GM18502 (cell line): ENCODE measurements around the gene AKT1S1.
"Not testable (repeated sequence)": the region's sequence is repeated elsewhere in the genome, so short reads cannot be mapped to it uniquely, and the experiment has no call there.

Source experiments
- ATAC-seq: cut with Tn5 transposase; IDR thresholded peaks from one replicate; pipeline ENCODE4 v1.9.1; 2021; ENCODE audit warnings: mild to moderate bottlenecking; ENCODE audit not compliant: unreplicated experiment, poor library complexity

AKT1S1 gene

GRCh38 chr19:49877020-49877878 lies at the start of gene AKT1S1, which contains the start of gene TBC1D17:
Gene AKT1S1, minus strand, starts transcription at chr19:49877355. Its CDS starts 4,060 bp downstream, at chr19:49873295.
Gene TBC1D17, plus strand, starts transcription at chr19:49877702. Its CDS starts 22 bp downstream, at chr19:49877724.
- peak; percentile 54 for ATAC-seq

GRCh38 chr19:49926515-49926914 lies 49.4 kb upstream of the AKT1S1 start:
- no peak for ATAC-seq

- ATAC-seq, result no peak
Observed at GRCh38 chr19:49925486-49925885, 48.3 kb upstream of the AKT1S1 start.

GRCh38 chr19:49924881-49925210 lies 47.7 kb upstream of the AKT1S1 start:
- ATAC-seq, result not testable (repeated sequence)

DNA sequence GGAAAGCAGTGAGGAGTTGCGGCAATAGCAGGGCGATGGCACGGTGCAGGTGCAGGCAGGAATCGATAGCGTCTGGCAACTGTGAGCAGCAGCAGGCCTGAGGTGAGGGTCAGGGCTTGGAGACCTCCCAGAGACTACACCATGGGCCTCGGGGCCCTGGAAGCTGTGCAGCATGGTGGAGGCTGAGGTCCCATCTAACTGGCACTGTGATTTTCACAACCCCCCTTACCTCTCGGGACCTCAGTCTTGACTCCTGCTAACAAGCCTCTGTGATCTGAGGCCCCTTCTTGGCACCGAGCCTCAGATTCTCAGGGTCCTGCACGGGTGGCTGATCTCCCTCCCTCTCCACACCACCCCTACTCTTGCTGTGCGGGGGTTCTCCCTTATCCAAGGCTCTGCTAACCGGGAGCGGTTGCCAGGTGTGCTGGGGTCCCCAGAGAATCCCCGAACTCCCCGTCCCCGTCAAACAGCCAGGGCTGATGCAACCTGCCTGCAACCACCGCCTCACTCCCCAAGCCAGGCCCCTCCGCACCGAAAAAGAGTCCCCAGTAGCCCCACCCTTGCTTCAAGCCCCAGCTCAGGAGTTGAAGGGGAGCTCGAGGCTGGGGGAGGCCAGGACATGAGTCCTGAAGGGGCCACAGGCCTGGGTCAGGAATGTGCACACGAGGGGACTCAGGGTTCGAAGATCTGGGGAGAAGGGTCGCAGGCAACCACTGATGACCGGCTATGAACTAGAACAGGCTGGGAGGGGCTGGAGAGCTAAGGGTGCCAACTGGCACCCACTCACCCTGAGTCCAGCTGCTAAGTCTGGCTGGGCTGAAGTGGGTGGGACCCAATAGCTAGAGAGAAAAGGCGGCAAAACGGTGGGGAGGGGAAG lies 47.1 kb upstream of the AKT1S1 start:
- ATAC-seq, result no peak

- ATAC-seq, result no peak
Observed at GRCh38 chr19:49923055-49924003, 46.2 kb upstream of the AKT1S1 start.

GRCh38 chr19:49921871-49922795 lies 45.0 kb upstream of the AKT1S1 start:
- no peak for ATAC-seq

DNA sequence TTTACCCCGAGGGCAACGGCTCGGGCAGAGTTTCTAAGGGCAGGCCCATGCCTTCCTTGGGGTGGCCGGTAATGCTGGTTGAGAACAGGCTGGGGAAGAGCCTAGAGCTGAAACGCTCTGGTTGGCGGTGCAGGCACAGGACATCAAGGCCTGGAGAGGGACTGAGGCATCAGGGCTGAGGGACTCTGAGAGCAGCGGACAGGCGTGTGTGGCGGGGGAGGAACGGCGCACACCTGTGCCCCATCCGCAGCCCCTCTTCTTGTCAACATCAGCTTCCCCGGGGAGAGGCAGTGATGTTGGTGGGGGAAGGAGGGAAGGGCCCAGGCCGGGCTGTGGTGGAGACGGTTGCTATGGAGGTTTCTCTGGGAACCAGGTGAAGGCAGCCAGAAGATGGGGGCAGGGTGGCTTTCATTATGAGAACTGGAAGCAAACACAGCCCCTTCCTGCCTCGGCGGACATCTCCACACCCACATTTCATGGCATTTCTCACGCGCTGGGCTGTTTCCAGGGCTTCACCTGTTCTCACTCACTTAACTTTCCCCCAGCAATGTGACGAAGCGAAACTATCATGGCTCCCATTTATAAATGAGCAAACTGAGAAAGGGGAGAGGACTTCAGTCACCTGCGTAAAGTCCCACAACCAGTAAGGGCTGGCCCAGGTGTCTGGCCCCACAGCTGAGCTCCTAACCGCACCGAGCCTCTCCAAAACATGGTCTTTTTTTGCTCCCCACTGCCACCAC lies 43.6 kb upstream of the AKT1S1 start:
- no peak for ATAC-seq

DNA sequence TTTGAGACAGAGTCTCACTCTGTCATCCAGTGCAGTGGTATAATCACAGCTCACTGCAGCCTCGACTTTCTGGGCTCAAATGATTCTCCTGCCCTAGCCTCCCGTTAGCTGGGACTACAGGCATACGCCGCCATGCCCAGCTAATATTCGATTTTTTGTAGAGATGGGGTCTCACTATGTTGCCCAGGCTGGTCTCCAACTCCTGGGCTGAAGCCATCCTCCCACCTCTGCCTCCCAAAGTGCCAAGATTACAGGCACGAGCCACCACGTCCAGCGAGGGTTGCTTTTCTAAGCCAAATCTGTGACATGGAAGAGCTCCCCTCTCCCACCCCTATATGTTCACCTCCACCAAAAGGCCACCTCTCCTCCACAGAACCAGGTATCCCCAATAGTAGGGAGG lies 40.9 kb upstream of the AKT1S1 start:
- no peak for ATAC-seq

- ATAC-seq, result no peak
Observed at GRCh38 chr19:49916839-49917733, 39.9 kb upstream of the AKT1S1 start.

- ATAC-seq, result no peak
Observed at GRCh38 chr19:49915271-49915670, 38.1 kb upstream of the AKT1S1 start.

GRCh38 chr19:49913720-49914119 lies 36.6 kb upstream of the AKT1S1 start:
- ATAC-seq, result no peak

- no peak for ATAC-seq
Observed at GRCh38 chr19:49912965-49913685, 36.0 kb upstream of the AKT1S1 start.

DNA sequence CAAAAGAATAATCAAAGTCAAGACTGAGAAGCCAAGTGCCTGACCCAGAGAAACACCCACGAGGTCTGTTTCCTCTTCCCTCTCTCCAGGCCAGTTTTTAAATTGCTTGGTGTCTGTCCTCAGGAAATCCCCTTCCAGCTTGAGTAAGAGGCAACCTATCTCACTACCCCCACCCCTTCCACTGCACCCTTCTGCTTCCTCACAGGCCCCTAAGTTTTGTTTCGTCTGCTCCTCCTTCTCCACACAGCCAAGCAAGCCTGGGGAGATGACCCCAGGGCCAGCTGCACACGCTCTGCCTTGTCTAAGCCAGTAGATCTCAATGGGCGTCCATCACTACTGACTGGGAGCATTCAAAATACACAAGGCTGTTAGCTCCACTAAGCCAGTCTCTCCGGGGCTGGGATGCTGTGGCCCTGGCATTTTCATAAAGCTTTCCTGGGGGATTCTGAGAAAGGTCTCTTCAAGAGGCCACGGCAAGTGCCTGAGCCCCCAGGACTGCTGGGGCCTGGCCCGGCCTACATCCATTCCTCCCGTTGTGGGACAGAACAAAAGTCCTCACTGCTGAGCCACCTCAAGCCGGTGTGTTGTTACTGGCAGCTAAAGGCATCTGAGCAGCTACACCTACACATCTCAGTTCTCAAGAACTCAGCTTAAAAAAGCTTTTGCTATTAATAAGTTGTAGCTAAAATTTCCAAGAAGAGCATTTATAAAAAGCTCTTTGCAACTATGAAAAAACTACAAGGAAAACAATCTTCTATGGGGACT lies 34.4 kb upstream of the AKT1S1 start:
- peak; percentile 43 for ATAC-seq

DNA sequence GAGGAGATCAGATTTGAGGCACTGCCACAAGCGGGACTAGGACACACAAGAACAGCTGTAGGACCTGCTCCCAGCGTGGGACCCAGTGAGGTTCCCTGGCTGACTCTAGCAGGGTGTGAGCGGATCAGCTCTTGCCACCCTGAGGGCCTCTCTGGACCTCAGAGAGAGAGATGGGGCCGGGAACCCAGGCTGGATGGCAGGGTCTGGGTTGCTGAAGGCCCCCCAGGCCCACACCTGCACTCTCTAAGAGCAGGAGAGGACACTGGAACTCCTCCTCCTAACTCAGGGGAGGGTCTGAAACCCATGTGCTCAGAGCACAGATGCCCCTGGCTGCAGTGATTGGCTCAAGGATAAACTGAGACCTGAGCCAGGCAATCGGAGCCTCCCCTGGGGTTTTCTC lies 33.0 kb upstream of the AKT1S1 start:
- no peak for ATAC-seq
